Lower lobe of right lung (tissue), 2 donors: Measurements from ENCODE around the gene DEPDC4. TPM values are rescaled to one million over a fixed set of nuclear protein-coding genes. Genes with fewer than 3 reads are reported as not detected.
A peak's percentile ranks its signal among the peaks of the same experiment; 100 is the strongest.

Source experiments
- ATAC-seq, 2 donors: fragments of 200-7000 bp; cut with Tn5 transposase; one replicate each; pipeline ENCODE4 v1.9.1; 2020 to 2022; ENCODE audit warnings: mild to moderate bottlenecking in 2 of 2, moderate library complexity in 2 of 2
- DNase-seq: peaks from one replicate; pipeline ENCODE4 v3.0.0-alpha.2; 2020
- H3K27ac ChIP-seq: fragments of 200-600 bp; one replicate; pipeline ENCODE4 v1.8.0; 2022
- H3K27me3 ChIP-seq: fragments of 200-600 bp; one replicate; pipeline ENCODE4 v1.8.0; 2022; ENCODE audit warnings: low read depth
- H3K36me3 ChIP-seq: fragments of 200-600 bp; one replicate; pipeline ENCODE4 v1.8.0; 2022; ENCODE audit warnings: mild to moderate bottlenecking
- H3K4me1 ChIP-seq: fragments of 200-600 bp; one replicate; pipeline ENCODE4 v1.8.0; 2022
- H3K4me3 ChIP-seq: fragments of 200-600 bp; one replicate; pipeline ENCODE4 v1.8.0; 2022; ENCODE audit warnings: mild to moderate bottlenecking
- H3K9me3 ChIP-seq: fragments of 200-600 bp; one replicate; pipeline ENCODE4 v1.8.0; 2022
- CTCF ChIP-seq: fragments of 200-600 bp; IDR thresholded peaks from one replicate; pipeline ENCODE4 v1.8.0; 2022; ENCODE audit warnings: antibody characterized with exemption, mild to moderate bottlenecking
- intact Hi-C: fragments of 100-400 bp; cut with DNase I; formaldehyde crosslinking; loops from one replicate; pipeline ENCODE4 v1.11.0; 2022
- total RNA-seq: library from RNA; stranded (reverse); fragmentation: NEBNext Ultra II Directional; extraction: Animal tissue kit (Norgen Biotek cat#: 25700); gene quantifications from one replicate; pipeline ENCODE4 v1.2.1, GENCODE V29; 2021
- donor health status: DM: no; HTN: yes; CAD: no; lungs with severe emphysema.

DEPDC4 gene
- total RNA-seq, 1 donor from 2014 or later, result 2.0 TPM

GRCh38 chr12:100199023-100199346 is 67.9 kb downstream of the DEPDC4 start:
- Histone ChIP-seq H3K36me3 (peaks cover 5% of the 10 kb centered on the region), H3K27ac (peak overlapping the region; percentile 77), H3K4me1 (peaks cover 20% of the 10 kb centered on the region), H3K4me3 (peak overlapping the region; percentile 85), H3K9me3 (no peaks in the 10 kb centered on the region), H3K27me3 (no peaks in the 10 kb centered on the region)
- intact Hi-C loops, result no loop called here
- DNase-seq, result no peak
- TF ChIP-seq CTCF, result no peak
- ATAC-seq, result no peak

GRCh38 chr12:100197486-100197885 is 69.4 kb downstream of the DEPDC4 start:
- H3K4me1 ChIP-seq, result peaks cover 15% of the 10 kb centered on the region
- intact Hi-C loops, result no loop called here
- H3K27me3 ChIP-seq, result no peaks in the 10 kb centered on the region
- no peak for TF ChIP-seq CTCF
- no peak overlapping the region for H3K27ac ChIP-seq
- H3K4me3 ChIP-seq, result no peak overlapping the region
- ATAC-seq (no peak), DNase-seq (no peak)
- H3K9me3 ChIP-seq, result no peaks in the 10 kb centered on the region
- H3K36me3 ChIP-seq, result no peaks in the 10 kb centered on the region

GRCh38 chr12:100193085-100193484 is 73.8 kb downstream of the DEPDC4 start:
- ATAC-seq, result no peak
- H3K27me3 ChIP-seq, result no peaks in the 10 kb centered on the region
- intact Hi-C loops, result no loop called here
- no peak overlapping the region for H3K4me3 ChIP-seq
- no peak for DNase-seq
- H3K36me3 ChIP-seq, result no peaks in the 10 kb centered on the region
- no peaks in the 10 kb centered on the region for H3K4me1 ChIP-seq
- TF ChIP-seq CTCF, result no peak
- no peaks in the 10 kb centered on the region for H3K9me3 ChIP-seq
- no peak overlapping the region for H3K27ac ChIP-seq

Other genes with a start within 250 kb of the DEPDC4 start
- gene BLTP3B, start 124.2 kb downstream of the DEPDC4 start, total RNA-seq, result 24.2 TPM
- 23.8 TPM for gene ACTR6, start 66.3 kb downstream of the DEPDC4 start, total RNA-seq
- gene SCYL2, start 98 bp upstream of the DEPDC4 start, total RNA-seq, result 45.0 TPM
- not detected for gene SLC17A8, start 90.0 kb upstream of the DEPDC4 start, total RNA-seq
- gene NR1H4, start 206.8 kb upstream of the DEPDC4 start, total RNA-seq, result not detected